ENCODE results near the gene METTL4.
"Not testable (repeated sequence)": the region's sequence is repeated elsewhere in the genome, so short reads cannot be mapped to it uniquely, and the experiment has no call there.

METTL4 gene

DNA sequence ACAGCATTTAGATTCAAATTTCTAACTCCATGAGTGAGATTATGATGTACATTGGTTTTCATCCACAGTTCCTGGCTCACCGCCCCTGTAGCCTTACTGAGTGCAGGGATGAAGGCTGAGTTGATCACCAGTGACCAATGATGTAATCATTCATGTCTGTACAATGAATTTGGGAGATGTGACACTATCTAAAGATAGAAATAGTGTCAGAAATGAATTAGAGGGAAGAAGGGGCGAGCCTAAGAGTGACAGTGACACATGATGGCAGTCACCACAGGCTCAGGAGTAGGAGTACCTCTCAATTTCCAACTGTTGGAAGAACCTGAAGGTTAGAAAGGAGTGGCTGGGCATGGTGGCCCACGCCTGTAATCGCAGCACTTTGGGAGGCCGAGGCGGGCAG, 3.2 kb downstream of the METTL4 start:
- DNase-seq = no peak

DNA sequence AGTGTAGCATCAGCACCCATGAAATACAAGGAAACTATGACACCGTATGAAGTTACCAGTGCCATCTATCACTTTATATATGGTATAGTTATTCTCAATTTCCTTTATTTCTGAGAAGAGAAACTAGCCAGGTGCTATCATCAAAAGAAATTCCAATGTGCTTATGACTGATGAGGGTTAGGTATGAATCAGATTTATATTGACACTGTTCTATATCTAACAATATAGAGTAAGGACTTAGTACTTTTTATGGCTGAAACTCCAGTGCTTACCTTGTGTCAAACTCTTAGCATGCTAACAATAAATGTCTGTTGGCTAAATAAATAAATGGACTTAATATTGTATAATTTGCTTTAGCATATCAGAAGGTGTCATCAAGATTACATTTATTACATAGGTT, 6.9 kb downstream of the METTL4 start:
- no peak for DNase-seq

DNA sequence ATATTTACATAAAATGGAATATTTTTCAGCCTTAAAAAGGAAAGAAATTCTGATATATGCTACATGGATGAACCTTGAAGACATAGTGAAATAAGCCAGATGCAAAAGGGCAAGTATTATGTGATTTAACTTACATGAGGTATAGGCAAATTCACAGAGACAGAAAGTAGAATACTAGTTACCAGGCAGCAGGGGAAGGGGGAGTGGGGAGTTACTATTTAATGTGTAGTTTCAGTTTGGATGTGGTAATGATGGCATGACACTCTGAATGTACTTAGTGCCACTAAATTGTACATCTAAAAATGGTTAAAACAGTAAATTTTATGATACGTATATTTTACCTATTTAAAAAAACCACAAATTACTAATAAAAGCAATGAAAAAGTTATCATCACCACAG, 12.1 kb downstream of the METTL4 start:
- no peak for DNase-seq

DNA sequence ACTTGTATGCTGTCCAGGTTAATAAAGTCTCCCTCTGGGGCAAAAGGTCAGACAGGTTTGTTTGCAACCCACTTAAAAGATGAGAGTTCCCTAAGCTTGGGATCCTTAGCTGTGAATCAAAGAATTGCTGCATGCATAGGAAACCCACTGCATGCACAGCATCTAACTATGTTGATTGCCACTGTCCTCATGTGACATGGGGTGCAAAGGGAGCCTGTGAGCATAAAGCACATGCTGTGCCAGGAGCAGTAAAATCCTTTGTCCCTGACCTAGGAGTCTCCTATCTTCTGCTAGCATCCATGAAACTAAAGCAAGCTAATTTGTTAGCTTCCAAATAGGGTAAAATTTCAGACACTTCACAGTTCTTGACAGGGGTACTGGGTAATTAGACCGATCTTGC, 13.8 kb downstream of the METTL4 start:
- no peak for DNase-seq

DNA sequence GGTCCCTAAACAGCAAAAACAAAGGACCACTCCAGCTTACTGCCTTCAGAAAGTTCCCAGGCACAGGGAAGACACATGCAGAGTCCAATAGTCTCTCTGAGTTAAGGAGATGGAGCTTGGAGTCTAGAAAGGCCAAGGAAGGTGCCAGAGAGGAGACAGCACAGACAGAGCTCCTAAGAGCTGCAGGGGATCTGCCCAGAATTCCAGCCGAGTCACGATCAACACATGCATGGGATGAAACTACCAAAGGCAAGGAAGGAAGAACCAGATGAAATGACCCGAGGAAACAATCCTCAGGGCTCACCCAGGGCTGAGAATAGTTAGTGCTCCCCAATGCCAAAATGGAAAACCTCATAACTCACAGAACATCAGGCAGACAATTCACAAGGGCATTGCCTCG, 15.4 kb downstream of the METTL4 start:
- DNase-seq = no peak

DNA sequence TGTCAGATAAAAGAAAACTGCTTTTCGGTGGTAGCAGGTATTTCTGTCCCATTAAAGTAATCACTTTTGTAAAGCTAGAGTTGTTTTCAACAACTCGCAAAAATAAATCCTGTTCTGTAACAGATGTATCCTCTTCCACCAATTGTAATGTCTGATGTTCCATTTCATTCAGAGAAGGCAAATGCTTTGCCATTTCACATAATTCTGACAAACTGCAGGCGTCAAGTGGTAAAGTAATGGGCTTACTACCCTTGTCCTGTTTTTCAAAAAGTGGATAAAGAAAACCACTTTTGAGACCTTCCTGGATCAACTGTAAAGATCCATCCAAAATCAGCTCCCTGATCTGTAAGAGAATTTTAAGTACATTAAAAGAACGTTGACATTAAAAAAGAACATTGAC, 16.6 kb downstream of the METTL4 start:
- no peak for DNase-seq

DNA sequence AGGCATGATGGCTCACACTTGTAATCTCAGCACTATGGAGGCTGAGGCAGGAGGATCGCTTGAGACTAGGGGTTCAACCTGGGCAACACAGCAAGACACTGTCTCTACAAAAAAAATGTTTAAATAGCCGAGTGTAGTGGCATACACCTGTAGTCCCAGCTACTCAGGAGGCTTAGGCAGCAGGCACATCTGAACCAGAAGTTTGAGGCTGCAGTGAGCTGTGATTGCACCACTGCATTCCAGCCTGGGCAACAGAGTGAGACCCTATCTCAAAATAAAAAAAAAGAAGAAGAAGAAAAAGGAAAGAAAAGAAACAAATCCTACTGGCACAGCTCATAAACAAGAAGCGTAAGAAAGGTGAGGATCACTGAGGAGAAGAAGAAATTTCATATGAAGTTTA, 19.9 kb downstream of the METTL4 start:
- DNase-seq = no peak

DNA sequence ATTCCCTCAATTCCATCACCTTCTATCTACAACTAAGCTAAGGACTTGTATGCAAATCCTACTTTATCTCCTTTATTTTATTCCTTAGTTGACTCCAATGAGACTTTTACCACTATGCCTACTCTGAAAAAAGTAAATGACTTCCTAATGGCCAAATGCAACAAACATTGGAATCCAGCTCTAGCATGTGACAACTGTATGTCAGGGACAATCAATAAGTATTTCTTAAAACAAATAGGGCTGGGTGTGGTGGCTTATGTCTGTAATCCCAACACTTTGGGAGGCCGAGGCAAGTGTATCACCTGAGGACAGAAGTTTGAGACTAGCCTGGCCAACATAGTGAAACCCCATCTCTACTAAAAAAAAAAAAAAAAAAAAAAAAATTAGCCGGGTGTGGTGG, 21.8 kb downstream of the METTL4 start:
- no peak for DNase-seq

DNA sequence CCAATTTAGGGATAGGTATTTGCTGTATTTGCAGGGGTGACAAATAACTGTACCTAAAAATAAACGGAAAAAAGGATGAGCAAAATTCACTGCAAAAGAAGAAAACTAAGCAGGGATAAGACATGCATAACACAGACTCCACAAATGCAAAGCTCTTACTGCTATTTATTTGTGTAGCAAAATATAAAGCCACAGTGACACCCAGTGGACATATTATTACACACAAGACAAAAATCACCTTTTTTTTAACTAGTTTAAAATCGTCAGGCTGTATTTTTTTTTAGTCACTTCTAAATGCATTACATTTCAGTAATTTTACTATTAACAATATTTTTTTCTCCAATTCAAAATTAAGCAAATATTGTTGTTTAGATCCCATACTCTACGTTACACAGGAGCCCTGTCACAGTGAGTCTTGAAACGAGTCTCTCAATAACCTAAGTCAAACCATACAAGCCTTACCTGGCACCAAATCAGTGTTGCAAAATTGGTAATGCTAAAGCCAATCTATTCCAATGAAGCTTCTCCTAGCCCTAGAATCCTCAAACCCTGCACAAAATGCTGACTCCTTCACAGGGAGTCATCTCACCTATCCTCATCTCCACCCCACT, 23.7 kb downstream of the METTL4 start:
- peak; percentile 5 for DNase-seq

DNA sequence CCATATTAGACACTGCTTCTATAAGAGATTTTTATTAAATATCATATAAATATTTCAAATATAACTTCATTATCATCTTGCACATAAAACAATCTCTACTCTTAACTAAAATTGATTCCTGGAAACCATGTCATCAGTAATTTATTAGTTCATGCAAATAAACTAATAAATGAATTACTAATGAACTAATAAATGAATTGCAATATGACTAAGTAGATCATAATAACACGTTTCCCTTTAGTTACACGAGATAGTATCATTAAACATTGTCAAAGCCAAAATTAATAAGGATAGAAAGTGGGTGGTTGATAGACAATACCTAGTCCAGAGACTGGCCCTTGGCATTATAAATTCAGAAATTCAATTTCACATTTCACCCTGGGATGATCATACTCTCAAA, 26.1 kb downstream of the METTL4 start:
- no peak for DNase-seq

DNA sequence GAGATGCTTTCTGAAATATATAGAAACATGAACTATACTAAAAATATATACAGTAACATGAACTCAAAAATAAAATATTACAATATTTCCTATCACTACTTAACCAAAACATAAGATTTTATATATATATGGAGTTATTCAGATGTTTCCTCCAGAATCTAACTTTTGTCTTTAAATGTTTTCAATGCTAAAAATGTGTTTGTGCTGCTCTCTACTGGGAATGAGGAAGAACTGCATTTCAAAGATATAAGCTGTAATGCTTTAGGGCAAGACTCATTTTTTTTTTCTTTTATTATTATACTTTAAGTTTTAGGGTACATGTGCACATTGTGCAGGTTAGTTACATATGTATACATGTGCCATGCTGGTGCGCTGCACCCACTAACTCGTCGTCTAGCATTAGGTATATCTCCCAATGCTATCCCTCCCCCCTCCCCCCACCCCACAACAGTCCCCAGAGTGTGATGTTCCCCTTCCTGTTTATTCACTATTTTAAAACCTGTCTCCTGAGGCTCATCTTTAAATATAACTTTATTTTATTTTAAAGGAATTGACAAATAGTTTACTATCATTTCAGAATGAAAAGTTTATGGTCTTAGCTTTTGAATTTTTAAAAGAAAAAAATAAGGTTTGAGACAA, 29.3 kb downstream of the METTL4 start:
- DNase-seq = not testable (repeated sequence)

DNA sequence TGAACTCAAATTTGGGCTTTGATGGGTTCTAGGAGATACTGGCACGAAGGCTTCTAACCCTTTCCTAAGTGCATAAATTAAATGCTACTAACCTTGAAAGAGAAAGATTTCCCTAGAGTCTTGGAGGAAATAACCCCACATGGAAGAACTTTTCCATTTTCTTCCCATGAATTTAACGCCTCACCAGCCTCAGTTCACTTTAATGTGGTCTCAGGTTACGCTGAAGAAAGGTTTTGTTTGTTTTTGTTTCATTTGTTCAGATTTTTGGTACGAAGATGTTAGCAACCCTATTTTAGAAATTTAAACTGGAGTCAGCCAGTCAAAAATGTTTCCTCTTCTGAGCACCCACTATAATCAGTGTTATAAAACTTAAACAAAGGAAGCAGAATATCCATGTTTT, 30.7 kb downstream of the METTL4 start:
- no peak for DNase-seq

DNA sequence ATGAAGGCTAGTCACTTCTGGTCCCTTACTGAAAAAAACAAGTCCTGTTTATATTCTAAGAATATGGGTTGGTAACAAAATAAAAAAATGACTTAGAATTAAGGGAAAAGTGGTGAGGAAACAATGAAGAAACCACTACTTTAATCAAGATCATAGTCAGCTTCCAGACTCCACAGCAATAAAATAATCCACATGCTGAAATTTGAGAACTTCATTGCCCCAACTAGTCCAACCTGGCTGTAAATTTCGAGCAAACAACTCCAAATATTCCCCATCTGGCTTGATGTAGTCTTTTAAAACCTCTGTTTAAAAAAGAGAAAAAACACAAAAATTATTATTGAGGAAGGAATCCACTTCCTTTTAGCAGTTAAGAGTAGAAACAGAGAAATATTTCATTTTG, 32.5 kb downstream of the METTL4 start:
- no peak for DNase-seq

DNA sequence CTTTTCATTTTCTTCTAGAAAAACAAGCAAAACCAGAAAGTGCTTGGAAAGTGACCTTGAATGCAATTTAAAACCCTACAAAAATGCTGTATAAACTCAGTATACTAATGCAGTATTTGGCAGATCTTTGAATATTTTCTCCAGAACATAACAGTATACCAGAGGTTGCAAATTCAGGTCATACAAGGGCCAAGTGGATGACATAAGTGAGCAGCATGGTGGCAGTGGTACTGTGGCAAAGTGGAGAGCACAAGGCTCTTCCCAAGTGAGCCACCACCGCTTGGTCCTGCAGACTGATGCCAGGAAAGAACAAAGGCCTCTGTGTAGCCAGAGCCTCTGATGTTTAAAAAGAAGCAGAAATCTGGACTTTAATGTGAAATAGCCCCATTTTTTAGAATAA, 33.1 kb downstream of the METTL4 start:
- no peak for DNase-seq

DNA sequence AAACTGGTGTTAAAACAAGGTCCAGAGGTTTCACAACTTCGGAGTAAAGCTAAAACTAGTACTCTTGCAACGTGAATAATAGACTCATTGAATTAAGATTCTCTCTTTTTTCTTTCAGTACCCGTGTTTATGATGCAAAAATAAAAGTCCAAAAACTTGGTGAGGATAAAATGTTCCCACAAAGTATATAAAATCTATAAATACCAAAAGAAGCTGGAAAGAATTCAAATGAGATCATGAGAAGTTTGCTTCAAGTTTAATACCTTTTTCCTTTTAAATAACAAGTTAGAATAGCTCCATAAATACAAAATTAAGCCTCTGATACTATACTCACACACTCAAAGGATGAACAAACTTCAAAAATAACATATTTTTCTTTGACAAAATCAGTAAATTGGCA, 34.0 kb downstream of the METTL4 start:
- DNase-seq = no peak

DNA sequence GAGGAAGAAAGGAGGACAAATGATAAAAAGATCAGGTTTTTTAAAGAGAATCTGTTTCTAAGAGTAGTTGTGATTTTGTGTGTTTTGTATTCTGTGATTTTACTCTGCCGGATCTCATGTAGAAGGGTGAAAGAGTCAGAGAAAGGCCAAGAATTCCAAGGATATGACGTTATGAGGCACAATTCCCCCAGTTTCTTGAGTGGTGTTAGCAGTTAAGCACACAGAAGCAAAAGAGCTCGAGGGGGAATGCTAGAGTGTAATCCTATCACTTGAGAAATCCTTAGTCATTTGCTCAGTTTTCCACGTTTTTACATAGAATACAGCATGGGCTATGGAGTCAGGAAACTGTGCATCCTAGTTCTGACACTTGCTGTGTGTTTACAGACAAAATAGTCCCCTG, 34.8 kb downstream of the METTL4 start:
- no peak for DNase-seq

DNA sequence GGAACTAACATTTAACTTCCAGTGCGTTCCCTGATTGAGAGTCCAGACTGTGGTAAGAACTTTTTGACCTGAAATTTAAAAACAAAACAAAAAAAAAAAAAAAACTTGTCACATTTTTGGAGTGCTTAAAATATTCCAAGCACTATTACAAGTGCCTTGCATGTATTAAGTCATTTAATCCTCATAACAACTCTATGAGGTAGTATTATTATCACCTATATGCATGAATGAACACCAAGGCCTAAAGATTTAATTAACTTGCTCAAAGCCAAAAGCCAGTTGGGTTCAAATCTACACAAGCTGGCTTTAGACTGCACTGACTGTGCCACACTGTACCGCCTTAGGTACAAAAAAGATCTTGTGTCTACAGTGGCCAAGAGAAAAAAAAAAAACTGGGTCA, 35.2 kb downstream of the METTL4 start:
- no peak for DNase-seq

DNA sequence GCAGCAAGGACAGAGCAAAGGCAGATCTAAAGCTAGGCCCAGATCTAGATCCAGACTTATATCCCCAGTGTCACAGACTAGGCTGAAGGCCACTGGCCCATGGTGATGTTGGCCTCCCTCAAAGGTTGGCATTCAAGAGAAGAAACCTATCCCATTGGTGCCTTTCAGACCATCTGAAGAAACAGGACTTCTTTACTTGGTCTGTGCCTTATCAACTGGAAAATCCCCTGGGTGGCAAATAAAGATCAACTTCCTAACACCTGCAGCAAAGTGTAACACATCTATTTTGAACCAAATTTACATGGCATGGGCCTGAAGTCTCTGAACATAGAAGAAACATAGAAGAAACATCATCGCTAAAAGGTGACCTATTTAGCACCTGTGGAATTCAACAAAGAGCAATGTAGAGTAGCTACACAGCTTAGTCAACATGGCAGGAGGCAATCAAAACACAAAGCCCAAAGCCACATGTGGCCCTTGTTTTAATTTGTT, 35.8 kb downstream of the METTL4 start:
- no peak for DNase-seq

DNA sequence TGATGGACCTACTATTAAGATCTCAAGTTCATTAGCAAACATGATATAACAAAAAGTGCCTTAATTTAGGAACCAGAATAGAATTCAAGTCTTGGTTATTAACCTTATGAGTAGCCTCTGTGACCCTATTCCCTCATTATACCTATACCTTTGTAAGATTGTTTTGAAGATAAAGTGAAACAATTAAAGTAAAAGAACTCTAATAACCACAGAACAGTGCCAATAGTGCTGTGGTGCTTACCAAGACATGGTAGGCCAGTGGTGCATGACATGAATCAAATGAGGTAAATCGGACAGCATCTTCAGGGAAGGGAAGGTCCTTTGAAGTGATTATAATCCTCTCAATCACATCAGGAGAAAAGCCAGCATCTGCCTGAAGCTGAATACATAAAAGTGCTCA, 36.4 kb downstream of the METTL4 start:
- no peak for DNase-seq

DNA sequence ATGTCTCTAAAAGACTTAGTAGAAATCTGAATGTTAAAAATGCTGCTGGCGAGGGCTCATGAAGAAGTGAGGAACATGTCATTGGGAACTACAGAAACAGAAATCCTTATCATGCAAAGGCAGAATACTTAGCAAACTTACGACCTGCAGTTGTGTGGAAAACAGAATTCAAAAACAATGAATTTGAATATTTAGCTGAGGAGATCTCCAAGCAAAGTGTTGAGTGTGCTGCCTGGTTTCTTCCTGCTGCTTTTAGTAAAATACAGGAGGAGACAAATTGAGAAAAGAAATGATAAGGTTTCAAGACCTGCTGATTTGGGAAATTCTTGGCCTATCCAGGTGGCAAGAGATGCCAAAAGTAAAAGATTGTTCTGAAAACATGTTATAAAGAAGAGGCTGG, 38.5 kb downstream of the METTL4 start:
- no peak for DNase-seq

DNA sequence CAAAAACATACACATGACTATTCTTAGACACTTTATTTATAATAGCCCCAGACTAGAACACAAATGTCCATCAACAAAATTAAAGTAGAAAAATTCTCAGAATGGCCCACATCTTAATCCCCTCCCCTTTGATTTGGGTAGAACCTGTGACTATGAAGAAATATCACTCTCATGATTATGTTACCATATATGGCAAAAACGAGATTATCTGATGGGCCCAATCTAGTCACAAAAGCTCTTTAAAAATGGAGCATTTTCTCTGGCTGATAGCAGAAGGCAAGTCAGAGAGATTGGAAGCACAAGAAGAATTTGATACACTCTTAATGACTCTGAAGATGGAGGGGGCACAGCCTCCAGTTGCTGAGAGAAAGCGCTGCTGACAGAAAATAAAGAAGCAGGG, 39.6 kb downstream of the METTL4 start:
- no peak for DNase-seq

DNA sequence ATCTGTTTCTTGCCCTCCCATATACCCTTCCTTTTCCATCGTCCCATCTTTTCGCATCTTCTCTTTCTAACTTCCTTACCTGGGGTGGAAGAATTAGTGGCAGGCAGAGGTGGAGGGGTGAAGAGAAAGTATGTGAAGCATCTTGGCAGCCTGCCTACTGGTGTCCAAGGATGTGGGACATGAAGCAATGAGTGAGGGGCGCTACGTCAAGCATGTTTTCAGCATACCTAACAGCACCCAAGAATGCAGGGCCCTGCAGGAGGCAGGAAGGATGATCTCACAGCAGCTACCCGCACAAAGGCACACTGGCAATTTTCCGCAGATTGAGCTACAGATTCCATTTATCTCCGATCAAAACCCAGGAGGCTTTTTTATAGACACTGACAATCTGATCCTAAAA, 42.2 kb downstream of the METTL4 start:
- DNase-seq = no peak

DNA sequence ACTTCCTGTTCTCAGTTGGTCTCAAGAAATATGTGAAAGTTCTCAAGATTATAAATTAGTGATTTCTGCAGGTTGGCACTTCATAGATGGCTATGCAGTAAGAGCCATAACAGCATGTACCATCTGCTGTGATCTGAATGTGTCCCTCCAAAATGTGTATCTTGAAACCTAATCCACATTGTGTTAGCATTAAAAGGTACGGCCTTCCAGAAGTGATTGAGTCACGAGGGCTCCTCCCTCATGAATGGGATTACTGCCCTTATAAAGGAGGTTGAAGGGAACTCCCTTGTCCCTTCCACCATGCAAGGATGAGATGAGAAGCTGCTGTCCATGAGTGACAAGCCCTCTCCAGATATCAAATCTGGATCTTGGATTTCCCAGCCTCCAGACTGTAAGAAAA, 45.0 kb downstream of the METTL4 start:
- no peak for DNase-seq

DNA sequence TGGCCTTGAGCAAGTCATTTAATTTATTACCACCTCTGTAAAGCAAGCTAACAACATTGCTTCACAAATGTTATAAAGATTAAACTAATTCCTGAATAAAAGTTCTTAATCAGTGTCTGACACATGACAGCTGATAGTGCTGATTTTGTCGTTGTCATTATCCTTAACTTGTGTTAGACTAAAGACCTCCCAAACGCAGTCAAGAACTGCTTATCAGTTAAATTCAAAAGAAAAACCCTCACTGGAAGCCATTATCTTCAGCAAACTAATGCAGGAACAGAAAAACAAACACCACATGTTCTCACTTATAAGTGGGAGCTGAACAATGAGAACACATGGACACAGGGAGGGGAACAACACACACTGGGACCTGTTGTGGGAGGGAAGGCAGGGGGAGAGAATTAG, 46.5 kb downstream of the METTL4 start:
- DNase-seq = not testable (repeated sequence)

DNA sequence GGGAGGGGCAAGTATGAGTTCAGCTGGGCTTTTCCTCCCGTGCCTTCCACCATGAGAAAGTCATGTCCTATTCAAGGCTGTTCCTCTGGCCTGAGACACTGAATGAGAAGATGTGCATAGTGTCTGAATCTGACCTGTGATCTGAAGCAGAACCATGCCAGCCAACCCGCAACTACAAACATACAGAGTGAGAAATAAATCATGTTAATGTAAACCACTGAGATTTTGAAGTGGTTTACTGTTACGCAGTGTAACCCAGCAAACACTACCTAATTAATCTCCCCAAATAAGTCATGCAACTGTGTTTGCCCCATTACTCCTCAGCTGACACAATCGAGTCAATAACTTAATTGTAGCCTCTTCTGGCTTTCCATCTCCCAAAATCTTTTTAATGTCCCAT, 49.2 kb downstream of the METTL4 start:
- DNase-seq = no peak

Data from right kidney (tissue), 1 donor.